HG02840 (cell line): Measurements from ENCODE around the gene OSBP.

Source experiments
- ATAC-seq: cut with Tn5 transposase; IDR thresholded peaks from one replicate; pipeline ENCODE4 v1.9.1; 2021; ENCODE audit warnings: mild to moderate bottlenecking, moderate library complexity, moderate number of reproducible peaks; ENCODE audit not compliant: unreplicated experiment, low FRiP score

Gene OSBP

GRCh38 chr11:59607703-59608454, 7.7 kb downstream of the OSBP start:
- ATAC-seq, result no peak

GRCh38 chr11:59602432-59602831, 13.1 kb downstream of the OSBP start:
- ATAC-seq, result no peak

- no peak for ATAC-seq
Measured at GRCh38 chr11:59601788-59602187, 13.8 kb downstream of the OSBP start.

GRCh38 chr11:59600636-59601035, 14.9 kb downstream of the OSBP start:
- ATAC-seq, result no peak

GRCh38 chr11:59600234-59600633, 15.3 kb downstream of the OSBP start:
- ATAC-seq, result no peak

GRCh38 chr11:59598961-59599360, 16.6 kb downstream of the OSBP start:
- no peak for ATAC-seq

GRCh38 chr11:59584294-59584693, 31.3 kb downstream of the OSBP start:
- ATAC-seq, result no peak

- no peak for ATAC-seq
Measured at GRCh38 chr11:59582006-59582405, 33.6 kb downstream of the OSBP start.

GRCh38 chr11:59578369-59578768, 37.2 kb downstream of the OSBP start:
- no peak for ATAC-seq

GRCh38 chr11:59575505-59575904, 40.1 kb downstream of the OSBP start:
- ATAC-seq, result no peak

GRCh38 chr11:59574932-59575502, 40.6 kb downstream of the OSBP start:
- ATAC-seq, result no peak

- no peak for ATAC-seq
Measured at GRCh38 chr11:59574467-59574866, 41.1 kb downstream of the OSBP start.

GRCh38 chr11:59573216-59573615, 42.4 kb downstream of the OSBP start:
- ATAC-seq, result no peak

- ATAC-seq, result no peak
Measured at GRCh38 chr11:59572091-59572490, 43.5 kb downstream of the OSBP start.

GRCh38 chr11:59562292-59562691, 53.3 kb downstream of the OSBP start:
- ATAC-seq, result no peak

GRCh38 chr11:59560702-59561473, 54.7 kb downstream of the OSBP start:
- peak; percentile 39 for ATAC-seq

- peak; percentile 36 for ATAC-seq
Measured at GRCh38 chr11:59560290-59560701, 55.3 kb downstream of the OSBP start.

- no peak for ATAC-seq
Measured at GRCh38 chr11:59559886-59560285, 55.7 kb downstream of the OSBP start.

GRCh38 chr11:59558270-59558643, 57.3 kb downstream of the OSBP start:
- no peak for ATAC-seq

GRCh38 chr11:59556917-59557348, 58.6 kb downstream of the OSBP start:
- peak; percentile 2 for ATAC-seq

- no peak for ATAC-seq
Measured at GRCh38 chr11:59556115-59556916, 59.3 kb downstream of the OSBP start.
